ENCODE data around the gene WASHC4. TPM values are rescaled to one million over a fixed set of nuclear protein-coding genes. Genes with fewer than 3 reads are reported as not detected.

The WASHC4 gene
- total RNA-seq, 2 experiments from 2014 or later, result 28.7 to 29.2 TPM

DNA sequence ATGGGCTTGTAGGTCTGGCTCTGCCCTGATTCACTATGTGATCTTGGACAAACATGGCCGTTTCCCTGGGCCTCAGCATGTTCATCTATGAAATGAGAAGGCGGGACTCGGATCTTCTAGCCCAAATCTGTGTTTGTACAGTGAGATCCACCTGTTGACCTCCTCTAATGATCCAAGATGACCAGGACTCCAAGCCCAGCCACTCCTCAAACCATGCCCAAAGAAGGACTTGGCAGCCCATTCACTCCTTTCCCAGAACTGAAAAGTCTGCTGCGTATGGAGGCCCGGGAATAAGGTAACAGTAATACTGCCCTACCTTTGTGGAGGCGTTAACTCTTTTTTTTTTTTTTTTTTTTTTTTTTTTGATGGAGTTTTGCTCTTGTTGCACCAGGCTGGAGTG lies 88.6 kb downstream of the WASHC4 start:
- peaks cover 7% of the 10 kb centered on the region for H3K36me3 Mint-ChIP-seq (ENCODE audit: low read depth)
- no peaks in the 10 kb centered on the region for H3K27me3 Mint-ChIP-seq
- ChIA-PET CTCF (no interaction called here), POLR2A (no interaction called here)
- no peaks in the 10 kb centered on the region for H3K9me3 Mint-ChIP-seq
- DNase-seq, result no peak
- intact Hi-C loops (cut with micrococcal nuclease), result no loop called here
- no peak overlapping the region for H3K27ac Mint-ChIP-seq
- H3K4me3 Mint-ChIP-seq, result no peak overlapping the region
- no peaks in the 10 kb centered on the region for H3K4me1 Mint-ChIP-seq (ENCODE audit: low read depth)
- ATAC-seq, result no peak
- TF ChIP-seq, protein P1, sequence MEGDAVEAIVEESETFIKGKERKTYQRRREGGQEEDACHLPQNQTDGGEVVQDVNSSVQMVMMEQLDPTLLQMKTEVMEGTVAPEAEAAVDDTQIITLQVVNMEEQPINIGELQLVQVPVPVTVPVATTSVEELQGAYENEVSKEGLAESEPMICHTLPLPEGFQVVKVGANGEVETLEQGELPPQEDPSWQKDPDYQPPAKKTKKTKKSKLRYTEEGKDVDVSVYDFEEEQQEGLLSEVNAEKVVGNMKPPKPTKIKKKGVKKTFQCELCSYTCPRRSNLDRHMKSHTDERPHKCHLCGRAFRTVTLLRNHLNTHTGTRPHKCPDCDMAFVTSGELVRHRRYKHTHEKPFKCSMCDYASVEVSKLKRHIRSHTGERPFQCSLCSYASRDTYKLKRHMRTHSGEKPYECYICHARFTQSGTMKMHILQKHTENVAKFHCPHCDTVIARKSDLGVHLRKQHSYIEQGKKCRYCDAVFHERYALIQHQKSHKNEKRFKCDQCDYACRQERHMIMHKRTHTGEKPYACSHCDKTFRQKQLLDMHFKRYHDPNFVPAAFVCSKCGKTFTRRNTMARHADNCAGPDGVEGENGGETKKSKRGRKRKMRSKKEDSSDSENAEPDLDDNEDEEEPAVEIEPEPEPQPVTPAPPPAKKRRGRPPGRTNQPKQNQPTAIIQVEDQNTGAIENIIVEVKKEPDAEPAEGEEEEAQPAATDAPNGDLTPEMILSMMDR (IDR thresholded peaks at IDR 0.05), result no peak

DNA sequence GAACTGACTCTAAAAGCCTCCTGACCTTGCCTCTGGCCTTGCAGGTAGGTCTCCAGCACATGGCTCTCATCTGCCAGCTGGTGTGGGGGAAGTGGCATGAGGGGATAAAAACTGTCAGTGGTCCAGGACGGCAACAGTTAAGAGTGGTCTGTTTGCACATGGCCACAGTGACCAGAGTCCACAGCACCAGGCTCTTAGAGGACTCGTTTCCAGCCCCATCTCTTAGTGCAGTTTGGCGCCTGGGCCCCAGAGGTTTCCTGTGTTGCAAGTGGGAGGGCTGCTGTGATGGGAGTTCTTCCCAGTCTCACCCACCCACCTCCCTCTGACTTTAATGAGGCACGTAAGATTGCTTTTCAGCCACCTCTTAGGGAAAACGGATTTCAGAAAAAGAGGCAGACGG lies 91.4 kb downstream of the WASHC4 start:
- POLR2A ChIA-PET, result no interaction called here
- intact Hi-C loops (cut with micrococcal nuclease), result no loop called here
- Mint-ChIP-seq H3K27ac (no peak overlapping the region), H3K4me3 (no peak overlapping the region), H3K9me3 (no peaks in the 10 kb centered on the region), H3K36me3 (ENCODE audit: low read depth) (peaks cover 5% of the 10 kb centered on the region), H3K27me3 (no peaks in the 10 kb centered on the region), H3K4me1 (ENCODE audit: low read depth) (no peaks in the 10 kb centered on the region)
- CTCF ChIA-PET, result no interaction called here
- ATAC-seq, result no peak
- no peak for DNase-seq
- TF ChIP-seq, protein P1 (IDR thresholded peaks at IDR 0.05), result no peak

DNA sequence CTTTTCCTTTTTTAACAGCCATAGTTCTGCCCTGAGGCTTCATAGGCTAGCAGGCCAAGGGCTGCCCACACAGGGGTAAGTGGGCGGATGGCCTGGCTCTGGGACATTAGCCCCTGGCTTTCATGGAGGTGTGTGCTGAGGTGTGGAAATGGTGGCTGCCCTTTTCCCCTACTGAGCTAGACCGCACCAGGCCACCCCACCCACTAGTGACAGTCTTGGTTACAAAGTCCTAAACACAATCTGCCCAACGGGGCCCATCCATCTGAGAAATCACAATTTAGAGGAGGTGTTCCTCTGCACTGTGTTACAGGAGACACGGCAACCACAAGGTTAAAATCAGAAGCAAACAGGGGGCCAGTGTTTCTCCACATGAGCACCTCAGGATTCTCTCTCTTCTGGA lies 92.9 kb downstream of the WASHC4 start:
- DNase-seq, result no peak
- peaks cover 3% of the 10 kb centered on the region for H3K36me3 Mint-ChIP-seq (ENCODE audit: low read depth)
- POLR2A ChIA-PET, result no interaction called here
- no peak overlapping the region for H3K4me3 Mint-ChIP-seq
- intact Hi-C loops (cut with micrococcal nuclease), result no loop called here
- no peak overlapping the region for H3K27ac Mint-ChIP-seq
- ATAC-seq, result no peak
- TF ChIP-seq, protein P1 (IDR thresholded peaks at IDR 0.05), result no peak
- no peaks in the 10 kb centered on the region for H3K27me3 Mint-ChIP-seq
- peaks cover 7% of the 10 kb centered on the region for H3K4me1 Mint-ChIP-seq (ENCODE audit: low read depth)
- CTCF ChIA-PET, result no interaction called here
- no peaks in the 10 kb centered on the region for H3K9me3 Mint-ChIP-seq

DNA sequence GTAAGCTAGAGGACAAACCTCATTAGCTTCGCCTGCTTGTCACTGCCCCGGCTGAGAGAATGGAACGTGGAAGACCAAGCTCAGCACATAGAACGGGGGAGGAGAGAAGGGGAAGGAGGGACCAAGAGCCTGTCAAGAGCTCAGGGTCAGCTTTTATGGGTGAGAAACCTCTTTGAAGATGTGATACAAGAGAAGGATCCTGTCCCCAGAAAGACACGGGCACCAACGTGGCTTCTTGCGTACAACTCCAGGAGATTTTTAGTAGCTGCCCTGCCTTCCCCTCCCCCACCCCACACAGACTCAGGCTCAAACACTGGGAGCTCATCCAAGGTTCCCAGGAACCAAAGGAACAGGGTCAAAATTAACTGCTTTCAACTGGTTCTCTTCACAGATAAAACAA lies 93.8 kb downstream of the WASHC4 start:
- CTCF ChIA-PET, result interaction anchor here (0.6 to 0.9 kb wide), 2 partner anchors 35 to 145 kb away, joined by 3 read pairs; partner anchors contain the start of gene APPL2

DNA sequence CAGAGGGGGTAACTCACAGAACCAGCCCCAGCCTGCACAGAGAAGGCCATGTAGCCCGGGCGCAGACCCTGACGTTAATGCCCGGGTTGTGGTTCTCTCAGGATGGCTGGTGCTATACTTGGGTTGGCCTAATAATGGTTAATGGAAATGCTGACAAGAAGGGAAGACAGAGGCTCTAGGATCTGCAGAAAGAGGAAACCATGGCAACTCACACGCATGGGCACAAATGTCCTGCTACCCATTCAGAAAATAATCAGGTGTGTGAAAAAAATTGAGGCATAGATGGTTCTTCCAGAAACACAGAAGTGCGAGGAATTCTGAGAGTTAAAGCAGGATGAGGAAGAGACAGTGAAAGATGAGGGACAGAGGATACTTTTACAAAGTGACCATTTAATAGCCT lies 94.7 kb downstream of the WASHC4 start:
- H3K36me3 Mint-ChIP-seq (ENCODE audit: low read depth), result peaks cover 3% of the 10 kb centered on the region
- H3K4me1 Mint-ChIP-seq (ENCODE audit: low read depth), result peaks cover 7% of the 10 kb centered on the region
- no peaks in the 10 kb centered on the region for H3K27me3 Mint-ChIP-seq
- H3K4me3 Mint-ChIP-seq, result no peak overlapping the region
- CTCF ChIA-PET, result no interaction called here
- no peak overlapping the region for H3K27ac Mint-ChIP-seq
- no peak for ATAC-seq
- intact Hi-C loops (cut with micrococcal nuclease), result no loop called here
- DNase-seq, result no peak
- H3K9me3 Mint-ChIP-seq, result no peaks in the 10 kb centered on the region
- TF ChIP-seq, protein P1 (IDR thresholded peaks at IDR 0.05), result no peak
- POLR2A ChIA-PET, result no interaction called here

More for the DNA sequence above, 93.8 kb downstream of the WASHC4 start:
- TF ChIP-seq, protein P1 (IDR thresholded peaks at IDR 0.05), result no peak
- Mint-ChIP-seq H3K4me3 (no peak overlapping the region), H3K27me3 (no peaks in the 10 kb centered on the region), H3K36me3 (ENCODE audit: low read depth) (peaks cover 3% of the 10 kb centered on the region), H3K9me3 (no peaks in the 10 kb centered on the region), H3K27ac (peak overlapping the region; percentile 9), H3K4me1 (ENCODE audit: low read depth) (peaks cover 7% of the 10 kb centered on the region)
- POLR2A ChIA-PET, result no interaction called here
- no peak for ATAC-seq
- DNase-seq, result no peak
- intact Hi-C loops (cut with micrococcal nuclease), result no loop called here
